Transverse colon (tissue), 4 donors: ENCODE data around the gene FNBP1. TPM values are rescaled to one million over a fixed set of nuclear protein-coding genes. Genes with fewer than 3 reads are reported as not detected.
"Not testable (repeated sequence)": the region's sequence is repeated elsewhere in the genome, so short reads cannot be mapped to it uniquely, and the experiment has no call there.

Experiments
- DNase-seq: peaks from one replicate; pipeline ENCODE4 v3.0.0-alpha.2; 2019
- H3K27ac ChIP-seq, 4 donors: fragments of 200-600 bp; sonication (generic); 2 replicates each; pipeline ENCODE4 v1.5.1; 2016 to 2018; ENCODE audit warnings: inconsistent platforms in 4 of 4
- H3K27me3 ChIP-seq: fragments of 200-600 bp; sonication (generic); 2 replicates; pipeline ENCODE4 v1.5.1; 2017; ENCODE audit warnings: inconsistent platforms
- H3K36me3 ChIP-seq, 4 donors: fragments of 200-600 bp; sonication (generic); 2 replicates each; pipeline ENCODE4 v1.5.1; 2017 to 2019; ENCODE audit warnings: inconsistent platforms in 4 of 4
- H3K4me1 ChIP-seq, 4 donors: fragments of 200-600 bp; sonication (generic); 2 replicates each; pipeline ENCODE4 v1.5.1; 2017 to 2020; ENCODE audit warnings: inconsistent platforms in 4 of 4
- H3K4me3 ChIP-seq, 4 donors: fragments of 200-600 bp; sonication (generic); 1 replicate in 1 of 4; 2 replicates in 3 of 4; pipeline versions ENCODE4 v1.5.1 to v1.6.1; 2017 to 2019; ENCODE audit warnings: inconsistent platforms in 4 of 4
- H3K9me3 ChIP-seq, 2 donors: fragments of 200-600 bp; sonication (generic); 2 replicates each; pipeline ENCODE4 v1.5.1; 2017 to 2019; ENCODE audit warnings: inconsistent platforms in 2 of 2
- CTCF ChIP-seq, 5 experiments: fragments of 200-600 bp in 3 of 5; fragments of 450-650 bp in 2 of 5; sonication (generic) in 3 of 5; IDR thresholded peaks; 1 replicate in 2 of 5; 2 replicates in 3 of 5; pipeline ENCODE4 v1.5.1; 2016 to 2017; ENCODE audit warnings: antibody characterized with exemption in 5 of 5, inconsistent platforms in 3 of 5, mild to moderate bottlenecking in 2 of 5, moderate library complexity in 1 of 5
- EP300 ChIP-seq: sonication (generic); formaldehyde crosslinking; IDR thresholded peaks from one replicate; pipeline ENCODE4 v1.6.1; 2017; ENCODE audit warnings: antibody characterized with exemption, low read depth
- POLR2A ChIP-seq: fragments of 450-650 bp; IDR thresholded peaks from one replicate; pipeline ENCODE4 v1.6.1; 2016; ENCODE audit warnings: antibody characterized with exemption, mild to moderate bottlenecking, moderate library complexity
- POLR2AphosphoS5 ChIP-seq, 3 donors: sonication (generic); formaldehyde crosslinking; IDR thresholded peaks; one replicate each; pipeline ENCODE4 v1.6.1; 2016; ENCODE audit warnings: antibody characterized with exemption in 3 of 3
- WGBS, 2 donors: methylation state at CpG; one replicate each; pipeline ENCODE4 v1.1.5; 2018; ENCODE audit warnings: low coverage in 1 of 2; 5-methylcytosine and 5-hydroxymethylcytosine counted together
- in situ Hi-C, 4 donors: fragments of 200-750 bp; cut with MboI; loops; one replicate each; pipeline versions ENCODE4 v1.15.0 to v1.15.1; 2017; ENCODE audit warnings: low sequenced_read_pairs in 3 of 4, low pct_ligation_motif_present in 1 of 4, low pct_unique_long_range_greater_than_20kb in 1 of 4
- intact Hi-C: fragments of 100-400 bp; cut with DNase I; formaldehyde crosslinking; loops from one replicate; pipeline ENCODE4 v1.15.1; 2023; ENCODE audit warnings: low total_unique reads
- total RNA-seq, 4 donors: library from RNA; depleted of rRNA; stranded (reverse); fragments of >200 nt; gene quantifications; one replicate each; pipeline ENCODE4 v1.1.0, GENCODE V29; 2016

FNBP1 gene
- total RNA-seq, 4 donors from 2014 or later: 38.5 to 114 (median 62.9) TPM

GRCh38 chr9:130018265-130018664 is 24.7 kb downstream of the FNBP1 start:
- intact Hi-C loops (no loop called here), in situ Hi-C loops (no loop called here)
- DNase-seq: no peak
- Histone ChIP-seq H3K27me3 (no peaks in the 10 kb centered on the region), H3K4me1 (peaks cover 0 to 37% (median 18%) of the 10 kb centered on the region in 4 donors), H3K9me3 (no peaks in the 10 kb centered on the region), H3K27ac (peak overlapping the region; percentile 23 to 76 (median 45)), H3K4me3 (no peak overlapping the region), H3K36me3 (no peaks in the 10 kb centered on the region)
- no peak for TF ChIP-seq CTCF (IDR thresholded peaks at IDR 0.05)
- TF ChIP-seq POLR2AphosphoS5 (IDR thresholded peaks at IDR 0.05): no peak
- TF ChIP-seq POLR2A: no peak
- no peak for TF ChIP-seq EP300
- WGBS, 2 donors: 73 to 74% methylated on average over 3 to 4 of the region's 4 CpGs

- H3K27me3 ChIP-seq, H3K36me3 ChIP-seq, intact Hi-C loops, in situ Hi-C loops, H3K4me3 ChIP-seq, H3K9me3 ChIP-seq, DNase-seq: not testable (repeated sequence)
- Histone ChIP-seq H3K27ac (peak overlapping the region; percentile 20 to 73 (median 70)), H3K4me1 (peaks cover 0 to 31% (median 12%) of the 10 kb centered on the region in 4 donors)
- WGBS, 2 donors: 87 to 98% methylated on average over 6 to 8 of the region's 8 CpGs
Observed at GRCh38 chr9:130017510-130017909, 25.5 kb downstream of the FNBP1 start.

- peak overlapping the region; percentile 20 to 73 (median 70) for H3K27ac ChIP-seq
- TF ChIP-seq POLR2AphosphoS5 (IDR thresholded peaks at IDR 0.05): no peak
- TF ChIP-seq POLR2A: no peak
- TF ChIP-seq CTCF (IDR thresholded peaks at IDR 0.05): no peak
- no peak for TF ChIP-seq EP300
- in situ Hi-C loops: no loop called here
- peaks cover 0 to 31% (median 12%) of the 10 kb centered on the region in 4 donors for H3K4me1 ChIP-seq
- H3K4me3 ChIP-seq: no peak overlapping the region
- intact Hi-C loops: no loop called here
- no peaks in the 10 kb centered on the region for H3K36me3 ChIP-seq
- DNase-seq: no peak
- 49 to 52% methylated on average over 2 of the region's 2 CpGs for WGBS, 2 donors
- no peaks in the 10 kb centered on the region for H3K9me3 ChIP-seq
- H3K27me3 ChIP-seq: no peaks in the 10 kb centered on the region
Observed at GRCh38 chr9:130017076-130017475, 25.9 kb downstream of the FNBP1 start.

- WGBS, 2 donors: 97 to 99% methylated on average over 4 to 5 of the region's 5 CpGs
- no peaks in the 10 kb centered on the region for H3K9me3 ChIP-seq
- TF ChIP-seq POLR2A: no peak
- TF ChIP-seq CTCF (IDR thresholded peaks at IDR 0.05): no peak
- TF ChIP-seq EP300: no peak
- TF ChIP-seq POLR2AphosphoS5 (IDR thresholded peaks at IDR 0.05): no peak
- intact Hi-C loops: no loop called here
- peak overlapping the region in 3 of 4 donors; percentile 68 to 73 (median 72) for H3K27ac ChIP-seq
- H3K4me1 ChIP-seq: peaks cover 0 to 21% (median 5%) of the 10 kb centered on the region in 4 donors
- no peaks in the 10 kb centered on the region for H3K36me3 ChIP-seq
- H3K27me3 ChIP-seq: no peaks in the 10 kb centered on the region
- DNase-seq: no peak
- in situ Hi-C loops: no loop called here
- no peak overlapping the region for H3K4me3 ChIP-seq
Observed at GRCh38 chr9:130015353-130016019, 27.5 kb downstream of the FNBP1 start.

GRCh38 chr9:130013326-130013725 is 29.7 kb downstream of the FNBP1 start:
- no peak overlapping the region for H3K27ac ChIP-seq
- peaks cover 0 to 24% (median 5%) of the 10 kb centered on the region in 4 donors for H3K4me1 ChIP-seq
- TF ChIP-seq POLR2A (no peak), POLR2AphosphoS5 (IDR thresholded peaks at IDR 0.05) (no peak), CTCF (IDR thresholded peaks at IDR 0.05) (no peak), EP300 (no peak)
- intact Hi-C loops: no loop called here
- no peaks in the 10 kb centered on the region for H3K27me3 ChIP-seq
- H3K9me3 ChIP-seq: no peaks in the 10 kb centered on the region
- DNase-seq: no peak
- WGBS, 2 donors: 56 to 63% methylated on average over 2 of the region's 2 CpGs
- in situ Hi-C loops: no loop called here
- H3K4me3 ChIP-seq: no peak overlapping the region
- no peaks in the 10 kb centered on the region for H3K36me3 ChIP-seq
